Nucleus accumbens (tissue), 56 donors: Measurements from ENCODE around the gene SAMD5.

Source experiments
- DNase-seq, 56 donors: peaks; one replicate each; lab custom pipeline; 2025; lab: John Stamatoyannopoulos, UW

The SAMD5 gene

GRCh38 chr6:147561726-147562125, 53.2 kb downstream of the SAMD5 start:
- no peak for DNase-seq

- no peak for DNase-seq
Observed at GRCh38 chr6:147563472-147563871, 55.0 kb downstream of the SAMD5 start.

DNA sequence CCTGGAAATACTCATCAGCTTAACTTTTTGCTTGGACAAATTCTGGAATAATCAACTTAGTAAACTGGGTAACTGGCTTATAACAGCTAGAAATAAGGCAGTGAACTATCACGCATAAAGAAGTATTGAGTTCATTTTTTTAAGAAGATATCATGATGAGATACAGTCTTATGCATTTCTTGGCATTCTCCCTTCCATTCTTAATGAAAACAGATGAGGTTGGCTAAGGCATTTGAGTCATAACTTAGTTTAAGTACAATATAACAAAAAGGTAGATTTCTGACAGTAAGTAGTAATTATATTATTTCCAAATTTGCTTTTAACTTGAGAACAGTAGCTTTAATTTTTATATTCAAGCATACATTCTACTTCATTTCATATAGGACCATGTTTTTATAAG, 56.1 kb downstream of the SAMD5 start:
- no peak for DNase-seq

GRCh38 chr6:147566244-147566898, 57.9 kb downstream of the SAMD5 start:
- DNase-seq: no peak

DNA sequence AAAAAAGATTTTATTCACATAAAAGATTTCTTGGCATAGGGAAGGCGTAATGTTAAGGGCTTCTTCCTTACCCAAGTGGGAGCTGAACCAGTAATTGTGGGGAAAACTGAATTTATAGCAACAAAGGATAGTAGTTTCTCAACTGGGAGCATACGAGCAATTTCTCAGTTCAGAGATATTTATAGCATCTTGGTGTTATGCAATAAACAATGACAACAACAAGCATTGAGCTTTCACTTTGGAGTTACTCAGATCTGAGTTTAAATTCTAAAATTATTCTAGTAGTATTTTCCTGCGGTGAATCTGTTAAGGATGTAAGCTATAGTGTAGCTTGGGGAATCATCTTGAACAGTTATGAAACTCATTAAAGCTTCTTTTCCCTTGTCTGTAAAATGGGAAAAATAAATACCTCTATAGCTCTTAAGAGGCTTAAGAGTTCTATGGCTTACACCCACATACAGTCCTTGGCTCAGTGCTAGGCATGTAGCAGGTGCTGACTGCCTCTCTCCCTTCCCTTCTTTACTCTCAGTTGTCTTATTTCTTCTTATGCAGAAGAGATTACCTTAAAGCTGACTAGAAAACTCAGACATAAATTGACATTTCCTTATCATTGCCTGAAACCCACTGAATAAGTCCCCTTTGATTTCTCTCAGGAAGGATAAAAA, 58.8 kb downstream of the SAMD5 start:
- DNase-seq: no peak

DNA sequence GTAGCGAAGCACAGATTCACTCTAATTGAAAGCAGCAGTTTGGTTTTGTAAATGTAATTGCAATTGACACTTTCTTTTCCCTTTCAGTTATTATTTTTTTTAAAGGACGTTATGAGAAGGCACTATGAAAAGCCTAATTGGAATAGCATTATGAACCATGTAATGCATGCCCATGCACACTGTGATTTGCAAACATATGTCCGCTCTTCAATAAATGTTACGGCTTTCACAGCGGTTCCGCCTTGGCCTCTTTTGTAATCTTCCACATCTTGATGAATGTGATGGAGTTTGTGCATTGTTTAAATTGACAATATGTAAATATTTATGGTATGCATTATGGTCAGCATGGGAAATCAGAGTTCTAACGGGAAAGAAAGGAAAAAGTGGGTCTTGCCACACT, 61.3 kb downstream of the SAMD5 start:
- no peak for DNase-seq

- no peak for DNase-seq
Observed at GRCh38 chr6:147570681-147571080, 62.2 kb downstream of the SAMD5 start.

DNA sequence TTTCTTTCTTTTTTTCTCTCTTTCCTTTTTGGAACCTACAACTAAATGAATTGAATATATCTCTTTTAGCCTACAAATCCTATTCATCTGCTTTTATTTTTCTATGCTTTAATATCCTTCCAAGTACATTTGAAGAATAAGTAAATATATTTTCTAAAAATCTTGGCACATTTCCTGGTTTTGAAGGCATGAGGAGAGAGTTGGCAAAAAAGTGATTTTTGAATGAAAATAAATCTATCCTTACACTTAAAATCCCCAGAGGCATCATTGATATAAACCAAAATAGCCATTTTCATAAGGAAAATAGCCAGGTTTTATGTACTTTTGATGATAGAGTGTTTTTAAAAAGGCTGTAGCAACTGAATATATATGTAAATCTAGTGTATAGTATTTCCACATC, 69.0 kb downstream of the SAMD5 start:
- DNase-seq: no peak

GRCh38 chr6:147578159-147578558, 69.7 kb downstream of the SAMD5 start:
- no peak for DNase-seq

- no peak for DNase-seq
Observed at GRCh38 chr6:147578883-147579282, 70.4 kb downstream of the SAMD5 start.

- no peak for DNase-seq
Observed at GRCh38 chr6:147579667-147580066, 71.2 kb downstream of the SAMD5 start.

GRCh38 chr6:147582991-147583390, 74.5 kb downstream of the SAMD5 start:
- DNase-seq: no peak

DNA sequence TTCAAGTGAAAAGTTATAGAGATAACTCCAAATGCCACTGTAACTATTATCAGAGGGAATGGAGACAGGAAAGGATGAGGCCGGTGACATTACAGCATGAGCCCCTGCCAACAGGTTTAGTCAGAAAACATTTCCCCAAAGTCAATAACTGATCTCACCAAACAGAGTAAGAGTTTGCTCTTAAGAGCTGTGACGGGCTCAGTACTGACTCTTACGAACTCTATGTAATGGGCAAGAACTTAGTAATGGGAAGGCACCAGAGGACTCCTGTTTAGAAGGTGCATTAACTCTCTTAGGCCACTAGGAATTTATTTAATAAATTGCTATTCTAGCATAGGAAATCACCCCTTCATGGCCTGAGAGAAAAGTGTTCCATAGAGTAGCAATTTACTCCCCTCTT, 76.8 kb downstream of the SAMD5 start:
- DNase-seq: no peak

- DNase-seq: no peak
Observed at GRCh38 chr6:147586044-147586443, 77.6 kb downstream of the SAMD5 start.

GRCh38 chr6:147587907-147588306, 79.4 kb downstream of the SAMD5 start:
- no peak for DNase-seq

DNA sequence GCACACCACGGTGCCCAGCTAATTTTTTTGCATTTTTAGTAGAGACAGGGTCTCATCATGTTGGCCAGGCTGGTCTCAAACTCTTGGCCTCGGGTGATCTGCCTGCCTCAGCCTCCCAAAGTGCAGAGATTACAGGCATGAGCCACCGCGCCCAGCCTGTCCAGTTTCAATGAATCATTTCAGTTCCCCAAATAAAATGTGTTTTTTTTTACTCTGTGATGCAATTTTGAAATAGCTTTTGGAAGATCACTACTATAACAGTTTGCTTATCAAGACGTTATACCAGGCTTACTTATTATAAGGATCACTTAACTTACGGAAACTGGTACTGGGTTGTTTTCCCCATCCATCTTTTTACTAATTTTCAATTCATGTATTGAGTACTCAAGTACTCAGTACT, 80.0 kb downstream of the SAMD5 start:
- no peak for DNase-seq

DNA sequence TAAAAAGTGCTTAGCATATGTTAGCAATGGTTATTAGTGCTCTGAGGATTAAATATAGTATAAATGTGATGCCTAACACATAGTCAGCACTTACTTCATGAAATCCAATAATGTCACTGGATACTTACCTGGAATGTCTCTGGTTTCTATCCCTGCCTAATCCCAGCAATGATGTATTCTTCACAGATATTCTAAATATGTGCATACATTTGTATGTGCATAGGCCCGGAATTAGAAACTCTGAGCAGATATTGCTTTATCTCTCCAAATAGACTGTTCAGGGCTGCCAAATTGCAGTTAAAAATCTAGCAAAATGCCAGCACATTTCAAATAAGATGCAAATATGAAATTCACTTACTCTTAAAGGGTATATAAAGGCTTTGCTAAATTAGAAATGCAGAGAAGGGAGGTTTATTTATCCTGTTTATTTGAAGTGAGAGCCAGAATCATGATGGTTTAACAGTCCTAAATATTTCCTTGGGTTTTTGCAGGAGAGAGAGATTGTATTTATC, 81.3 kb downstream of the SAMD5 start:
- DNase-seq: no peak

DNA sequence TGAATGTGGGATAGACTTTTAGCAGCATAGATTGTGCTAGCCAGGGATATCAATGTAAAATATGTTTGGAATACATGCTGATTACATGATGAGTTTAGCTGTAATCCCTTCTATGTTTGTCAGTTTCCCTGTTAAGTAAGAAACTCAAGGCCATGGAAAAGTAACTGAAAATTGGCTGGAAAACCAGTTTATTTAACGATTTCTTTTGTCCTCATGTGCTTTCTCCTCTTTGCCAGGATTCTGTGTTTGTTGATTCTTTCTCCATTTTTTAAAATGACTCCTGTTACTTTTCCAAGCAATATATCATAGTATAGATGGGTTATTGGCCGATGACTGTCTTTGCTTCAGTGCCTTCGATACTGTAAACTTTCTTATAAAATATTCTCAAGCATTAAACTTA, 87.5 kb downstream of the SAMD5 start:
- no peak for DNase-seq

DNA sequence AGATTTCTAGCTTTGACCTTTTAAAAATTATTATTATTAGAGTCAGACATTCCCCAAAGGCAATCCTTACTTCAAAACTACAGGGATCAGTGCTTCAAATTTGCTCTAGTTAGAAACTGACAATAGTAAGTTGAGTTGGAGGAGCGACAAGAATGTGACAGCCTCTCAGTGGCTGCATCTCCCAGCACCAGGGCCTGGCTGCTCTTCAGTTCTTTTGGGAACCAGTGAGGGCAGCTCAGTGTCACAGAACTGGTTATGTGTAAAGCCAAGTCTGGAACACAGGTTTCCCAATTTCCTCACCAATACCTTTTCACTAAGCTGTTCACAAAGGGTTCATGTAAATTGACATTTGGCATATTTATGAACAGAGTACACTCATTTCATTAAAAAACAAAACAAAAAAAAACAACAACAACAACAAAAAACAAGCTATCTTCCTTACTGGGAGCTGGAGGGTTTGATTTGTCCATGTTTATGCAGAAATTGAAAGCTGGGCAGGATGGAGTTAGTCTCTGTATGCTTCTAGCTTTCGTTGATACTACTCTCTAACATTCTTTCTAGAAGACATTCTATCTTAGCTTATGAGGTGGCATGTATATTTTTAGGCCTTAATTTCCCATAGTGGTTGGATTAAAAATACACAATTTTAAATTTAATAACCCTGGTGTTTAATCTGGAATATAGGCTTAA, 95.0 kb downstream of the SAMD5 start:
- peak in 2 of 56 donors; percentile 1 to 7 for DNase-seq

DNA sequence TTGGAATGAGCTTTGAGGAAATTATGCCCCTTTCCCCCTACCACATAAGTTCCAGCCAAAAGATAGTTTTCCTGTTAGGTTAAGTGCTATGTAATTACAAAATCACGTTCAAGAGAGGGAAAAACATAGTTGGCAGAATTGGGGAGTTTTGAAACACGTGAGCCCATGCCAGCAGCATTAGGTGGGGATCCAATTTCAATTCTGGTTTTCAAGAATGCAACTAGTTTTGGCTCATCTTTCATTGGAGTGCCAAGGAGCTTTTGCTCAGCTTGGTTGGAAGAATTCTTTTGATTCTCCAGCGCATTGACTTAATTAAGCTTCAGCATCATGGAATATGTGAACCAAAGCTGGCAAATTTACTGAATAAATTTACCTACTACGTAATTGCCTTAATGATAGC, 95.9 kb downstream of the SAMD5 start:
- no peak for DNase-seq

- no peak for DNase-seq
Observed at GRCh38 chr6:147611992-147612391, 103.5 kb downstream of the SAMD5 start.

- DNase-seq: no peak
Observed at GRCh38 chr6:147614501-147614900, 106.0 kb downstream of the SAMD5 start.
